GM19324 (cell line): ENCODE measurements around the gene ULBP1.
A peak's percentile ranks its signal among the peaks of the same experiment; 100 is the strongest.
"Not testable (repeated sequence)": the region's sequence is repeated elsewhere in the genome, so short reads cannot be mapped to it uniquely, and the experiment has no call there.

Experiments used
- ATAC-seq: cut with Tn5 transposase; IDR thresholded peaks from one replicate; pipeline ENCODE4 v1.9.1; 2021; ENCODE audit warnings: mild to moderate bottlenecking, moderate library complexity; ENCODE audit not compliant: unreplicated experiment, low FRiP score

The ULBP1 gene

GRCh38 chr6:150003599-150003998, 39.9 kb downstream of the ULBP1 start:
- ATAC-seq: not testable (repeated sequence)

- ATAC-seq: peak; percentile 12
Measured at GRCh38 chr6:150004101-150004782, 40.5 kb downstream of the ULBP1 start.

- ATAC-seq: peak; percentile 72
Measured at GRCh38 chr6:150004783-150005717, 41.3 kb downstream of the ULBP1 start.

GRCh38 chr6:150005761-150006651, 42.3 kb downstream of the ULBP1 start:
- ATAC-seq: no peak

GRCh38 chr6:150006961-150007464, 43.3 kb downstream of the ULBP1 start:
- ATAC-seq: no peak

- no peak for ATAC-seq
Measured at GRCh38 chr6:150008588-150008987, 44.8 kb downstream of the ULBP1 start.

GRCh38 chr6:150012846-150013784, 49.4 kb downstream of the ULBP1 start:
- ATAC-seq: not testable (repeated sequence)

GRCh38 chr6:150013785-150014622, 50.3 kb downstream of the ULBP1 start:
- not testable (repeated sequence) for ATAC-seq

GRCh38 chr6:150014623-150015280, 51.0 kb downstream of the ULBP1 start:
- not testable (repeated sequence) for ATAC-seq

- not testable (repeated sequence) for ATAC-seq
Measured at GRCh38 chr6:150015281-150016001, 51.7 kb downstream of the ULBP1 start.

- ATAC-seq: no peak
Measured at GRCh38 chr6:150016324-150017185, 52.8 kb downstream of the ULBP1 start.

- ATAC-seq: not testable (repeated sequence)
Measured at GRCh38 chr6:150017186-150017521, 53.4 kb downstream of the ULBP1 start.

GRCh38 chr6:150018846-150019580, 55.3 kb downstream of the ULBP1 start:
- no peak for ATAC-seq

- not testable (repeated sequence) for ATAC-seq
Measured at GRCh38 chr6:150021870-150022269, 58.1 kb downstream of the ULBP1 start.
